Hepatocyte (in vitro differentiated cells): ENCODE measurements around the gene CIC. TPM values are rescaled to one million over a fixed set of nuclear protein-coding genes. Genes with fewer than 3 reads are reported as not detected.

Source experiments
- DNase-seq: peaks from one replicate; pipeline ENCODE4 v3.0.0-alpha.2; 2016; ENCODE audit warnings: low spot score
- H2AFZ ChIP-seq: fragments of 200-600 bp; sonication (generic); 2 replicates; pipeline ENCODE4 v1.6.0; 2016; ENCODE audit warnings: antibody characterized with exemption, mild to moderate bottlenecking
- H3K27ac ChIP-seq: fragments of 200-600 bp; sonication (generic); 2 replicates; pipeline ENCODE4 v1.5.1; 2016; ENCODE audit warnings: mild to moderate bottlenecking
- H3K27me3 ChIP-seq: fragments of 200-600 bp; sonication (generic); 2 replicates; pipeline ENCODE4 v1.6.1; 2016
- H3K36me3 ChIP-seq: fragments of 200-600 bp; sonication (generic); replicated peaks from 2 replicates; pipeline ENCODE4 v1.5.1; 2016; ENCODE audit warnings: low read depth; ENCODE audit not compliant: insufficient read depth
- H3K4me1 ChIP-seq: fragments of 200-600 bp; sonication (generic); 2 replicates; pipeline ENCODE4 v1.5.1; 2016; ENCODE audit warnings: mild to moderate bottlenecking, moderate library complexity; ENCODE audit not compliant: insufficient read depth
- H3K4me2 ChIP-seq: fragments of 200-600 bp; sonication (generic); 2 replicates; pipeline ENCODE4 v1.6.0; 2016
- H3K4me3 ChIP-seq: fragments of 200-600 bp; sonication (generic); 2 replicates; pipeline ENCODE4 v1.5.1; 2016; ENCODE audit warnings: mild to moderate bottlenecking
- H3K79me2 ChIP-seq: fragments of 200-600 bp; sonication (generic); 2 replicates; pipeline ENCODE4 v1.6.0; 2017; ENCODE audit warnings: mild to moderate bottlenecking
- H3K9me2 ChIP-seq: fragments of 200-600 bp; sonication (generic); replicated peaks from 2 replicates; pipeline ENCODE4 v1.6.0; 2017; ENCODE audit warnings: mild to moderate bottlenecking; ENCODE audit not compliant: insufficient read depth
- H3K9me3 ChIP-seq: fragments of 200-600 bp; sonication (generic); 2 replicates; pipeline ENCODE4 v1.5.1; 2016; ENCODE audit warnings: low read depth, mild to moderate bottlenecking
- H4K20me1 ChIP-seq: fragments of 200-600 bp; sonication (generic); 2 replicates; pipeline ENCODE4 v1.6.0; 2016; ENCODE audit warnings: mild to moderate bottlenecking; ENCODE audit not compliant: insufficient read depth, poor library complexity, severe bottlenecking
- CTCF ChIP-seq: fragments of 200-600 bp; sonication (generic); IDR thresholded peaks from 2 replicates; pipeline ENCODE4 v1.5.1; 2016; ENCODE audit warnings: antibody characterized with exemption, mild to moderate bottlenecking; ENCODE audit not compliant: poor library complexity
- EZH2 ChIP-seq: fragments of 200-600 bp; sonication (generic); IDR thresholded peaks from 2 replicates; pipeline ENCODE4 v1.6.1; 2016; ENCODE audit warnings: antibody characterized with exemption, mild to moderate bottlenecking, borderline replicate concordance
- EZH2phosphoT487 ChIP-seq: fragments of 200-600 bp; sonication (generic); IDR thresholded peaks from one replicate; pipeline ENCODE4 v1.6.1; 2018; ENCODE audit warnings: antibody characterized with exemption, mild to moderate bottlenecking, low read depth, moderate library complexity; ENCODE audit not compliant: unreplicated experiment, severe bottlenecking
- WGBS: methylation state at CpG from one replicate; pipeline ENCODE4 v1.1.6; 2016; ENCODE audit warnings: low lambda C conversion rate; ENCODE audit errors: missing lambda C conversion rate; 5-methylcytosine and 5-hydroxymethylcytosine counted together
- polyA plus RNA-seq: library from polyadenylated mRNA; unstranded; fragments of >200 nt; fragmentation: Nextera tagmentation; extraction: Ambion mirVana; gene quantifications from 2 replicates; pipeline ENCODE4 v1.2.1, GENCODE V29; 2016
- total RNA-seq: library from RNA; depleted of rRNA; stranded (reverse); fragments of >200 nt; gene quantifications from 2 replicates; pipeline ENCODE4 v1.2.3, GENCODE V29; 2014

CIC gene
- total and polyA plus RNA-seq, 2 experiments from 2014 or later = 17.4 to 23.2 TPM

GRCh38 chr19:42281827-42282762 lies 13.0 kb downstream of the CIC start:
- Histone ChIP-seq H3K9me2 (no peaks in the 10 kb centered on the region), H3K79me2 (peaks cover 60% of the 10 kb centered on the region), H3K27me3 (no peaks in the 10 kb centered on the region), H3K9me3 (no peaks in the 10 kb centered on the region), H2AFZ (no peak overlapping the region), H3K4me3 (no peak overlapping the region), H3K27ac (peak overlapping the region; percentile 99), H3K4me1 (peaks cover 64% of the 10 kb centered on the region), H3K36me3 (no peaks in the 10 kb centered on the region), H3K4me2 (peak overlapping the region; percentile 94), H4K20me1 (peaks cover 26% of the 10 kb centered on the region)
- TF ChIP-seq CTCF = no peak
- TF ChIP-seq EZH2 = no peak
- TF ChIP-seq EZH2phosphoT487 = no peak
- DNase-seq = peak; percentile 78
- WGBS = 25% methylated on average over 7 of the region's 7 CpGs

GRCh38 chr19:42282819-42283187 lies 13.8 kb downstream of the CIC start:
- Histone ChIP-seq H3K36me3 (no peaks in the 10 kb centered on the region), H3K27ac (peak overlapping the region; percentile 99), H3K27me3 (no peaks in the 10 kb centered on the region), H3K4me3 (peak overlapping the region; percentile 20), H4K20me1 (peaks cover 32% of the 10 kb centered on the region), H3K4me2 (peak overlapping the region; percentile 94), H3K9me2 (no peaks in the 10 kb centered on the region), H3K9me3 (no peaks in the 10 kb centered on the region), H3K79me2 (peaks cover 58% of the 10 kb centered on the region), H3K4me1 (peaks cover 57% of the 10 kb centered on the region), H2AFZ (no peak overlapping the region)
- WGBS = 52% methylated on average over 4 of the region's 4 CpGs
- DNase-seq = no peak
- TF ChIP-seq EZH2 = no peak
- TF ChIP-seq EZH2phosphoT487 = no peak
- TF ChIP-seq CTCF = no peak

GRCh38 chr19:42283188-42284065 lies 14.4 kb downstream of the CIC start:
- Histone ChIP-seq H3K27ac (peak overlapping the region; percentile 99), H3K4me2 (peak overlapping the region; percentile 94), H3K9me2 (no peaks in the 10 kb centered on the region), H4K20me1 (peaks cover 36% of the 10 kb centered on the region), H2AFZ (no peak overlapping the region), H3K9me3 (no peaks in the 10 kb centered on the region), H3K27me3 (no peaks in the 10 kb centered on the region), H3K79me2 (peaks cover 56% of the 10 kb centered on the region), H3K36me3 (no peaks in the 10 kb centered on the region), H3K4me3 (peak overlapping the region; percentile 20), H3K4me1 (peaks cover 51% of the 10 kb centered on the region)
- DNase-seq = peak; percentile 99
- no peak for TF ChIP-seq CTCF
- no peak for TF ChIP-seq EZH2
- TF ChIP-seq EZH2phosphoT487 = no peak
- 10% methylated on average over 21 of the region's 74 CpGs for WGBS
